HCT116 (cell line): Measurements from ENCODE around the gene PRSS2. TPM values are rescaled to one million over a fixed set of nuclear protein-coding genes. Genes with fewer than 3 reads are reported as not detected.

Experiments
- ATAC-seq: fragments of 200-7000 bp; cut with Tn5 transposase; 2 replicates; pipeline ENCODE4 v1.9.1; 2020; ENCODE audit warnings: mild to moderate bottlenecking, moderate library complexity
- BruUV-seq: library from RNA; stranded (reverse); fragments of 400-500 nt; replicated peaks from 2 replicates; lab custom pipeline; 2021; lab: Mats Ljungman, UMichigan
- CTCF ChIA-PET: fragments of 300-600 bp; sonication (Branson Sonifier 250); formaldehyde crosslinking; loops from one replicate; lab custom pipeline; 2021; ENCODE audit warnings: antibody characterized with exemption; lab: Charles Lee
- POLR2A ChIA-PET: fragments of 300-600, 350-600 bp; sonication (Branson Sonifier 250); formaldehyde crosslinking; loops from one replicate; lab custom pipeline; 2021; ENCODE audit warnings: antibody characterized with exemption; lab: Charles Lee
- RAD21 ChIA-PET, 2 experiments: fragments of 300-600 bp; sonication (Branson Sonifier 250); formaldehyde crosslinking; loops; one replicate each; lab custom pipeline; 2023; ENCODE audit warnings: low total read pairs in 2 of 2; ENCODE audit not compliant: uncharacterized antibody in 2 of 2, unreplicated experiment in 2 of 2, low non-redundant PET in 1 of 2; lab: Charles Lee
- DNase-seq: peaks from one replicate; pipeline ENCODE4 v3.0.0-alpha.2; 2010; ENCODE audit warnings: low read depth, low spot score
- H2AFZ ChIP-seq: fragments of 200-600 bp; shearing (Covaris generic), sonication (generic); 2 replicates; pipeline ENCODE4 v1.6.1; 2017; ENCODE audit warnings: low read depth, mixed run types, mixed read lengths, antibody characterized with exemption, low read length; ENCODE audit not compliant: poor library complexity, severe bottlenecking
- H3K27ac ChIP-seq: 2 replicates; pipeline ENCODE4 v1.5.1; 2012; ENCODE audit warnings: low read depth, low read length
- H3K27me3 ChIP-seq: fragments of 200-600 bp; sonication (generic); 2 replicates; pipeline ENCODE4 v1.6.1; 2016; ENCODE audit warnings: mixed run types, low read length, mixed read lengths; ENCODE audit not compliant: insufficient read depth
- H3K36me3 ChIP-seq, 2 experiments: fragments of 200-500 bp in 1 of 2; fragments of 200-600 bp in 1 of 2; sonication (Bioruptor generic) in 1 of 2; sonication (generic) in 1 of 2; 2 replicates each; pipeline versions ENCODE4 v1.5.1 to v1.6.1; 2014 to 2016; ENCODE audit warnings: low read length in 2 of 2, inconsistent platforms in 1 of 2, mixed read lengths in 1 of 2, mixed run types in 1 of 2; ENCODE audit not compliant: insufficient read depth in 2 of 2, control insufficient read depth in 1 of 2
- H3K4me1 ChIP-seq, 2 experiments: fragments of 200-600 bp in 1 of 2; sonication (generic) in 1 of 2; 2 replicates each; pipeline versions ENCODE4 v1.5.1 to v1.6.1; 2012 to 2017; ENCODE audit warnings: low read length in 2 of 2, inconsistent platforms in 1 of 2, mild to moderate bottlenecking in 1 of 2, mixed read lengths in 1 of 2, mixed run types in 1 of 2, moderate library complexity in 1 of 2; ENCODE audit not compliant: insufficient read depth in 2 of 2, control insufficient read depth in 1 of 2
- H3K4me2 ChIP-seq: fragments of 200-600 bp; sonication (generic); 2 replicates; pipeline ENCODE4 v1.6.1; 2017; ENCODE audit warnings: mixed run types, low read length, mixed read lengths
- H3K4me3 ChIP-seq, 2 experiments: fragments of 200-600 bp in 1 of 2; sonication (generic) in 1 of 2; replicated peaks in 1 of 2; 2 replicates each; pipeline ENCODE4 v1.5.1; 2011 to 2016; ENCODE audit warnings: low read length in 2 of 2, control low read depth in 1 of 2, low read depth in 1 of 2, mild to moderate bottlenecking in 1 of 2, mixed read lengths in 1 of 2, mixed run types in 1 of 2
- H3K79me2 ChIP-seq: fragments of 200-600 bp; sonication (generic); 2 replicates; pipeline ENCODE4 v1.6.1; 2017; ENCODE audit warnings: mild to moderate bottlenecking, mixed run types, low read length, moderate library complexity, mixed read lengths; ENCODE audit not compliant: insufficient read depth
- H3K9ac ChIP-seq: fragments of 200-600 bp; sonication (generic); 2 replicates; pipeline ENCODE4 v1.6.1; 2016; ENCODE audit warnings: low read length, mixed read lengths
- H3K9me2 ChIP-seq: fragments of 200-600 bp; sonication (generic), shearing (Covaris generic); 2 replicates; pipeline ENCODE4 v1.6.1; 2017; ENCODE audit warnings: mixed run types, mild to moderate bottlenecking, moderate library complexity; ENCODE audit not compliant: insufficient read depth
- H3K9me3 ChIP-seq, 2 experiments: fragments of 200-500 bp in 1 of 2; fragments of 200-600 bp in 1 of 2; sonication (Bioruptor generic) in 1 of 2; sonication (generic) in 1 of 2; 2 replicates each; pipeline ENCODE4 v1.6.1; 2014 to 2017; ENCODE audit warnings: low read length in 2 of 2, mixed read lengths in 2 of 2, inconsistent platforms in 1 of 2, low read depth in 1 of 2, mild to moderate bottlenecking in 1 of 2, mixed run types in 1 of 2, moderate library complexity in 1 of 2; ENCODE audit not compliant: control insufficient read depth in 1 of 2, insufficient read depth in 1 of 2
- H4K20me1 ChIP-seq: fragments of 200-600 bp; sonication (generic), shearing (Covaris generic); 2 replicates; pipeline ENCODE4 v1.6.1; 2017; ENCODE audit warnings: mixed run types, mild to moderate bottlenecking, moderate library complexity; ENCODE audit not compliant: insufficient read depth
- EZH2phosphoT487 ChIP-seq: fragments of 200-600 bp; IDR thresholded peaks from 2 replicates; pipeline ENCODE4 v1.6.1; 2018; ENCODE audit warnings: antibody characterized with exemption, borderline replicate concordance
- JUND ChIP-seq: IDR thresholded peaks from 2 replicates; pipeline ENCODE4 v1.6.1; 2012
- POLR2AphosphoS5 ChIP-seq: IDR thresholded peaks from 2 replicates; pipeline ENCODE4 v1.6.1; 2011; ENCODE audit warnings: mild to moderate bottlenecking, low read depth, low read length, moderate library complexity
- SP1 ChIP-seq: IDR thresholded peaks from 2 replicates; pipeline ENCODE4 v1.6.1; 2012; ENCODE audit warnings: low read depth
- SRF ChIP-seq: IDR thresholded peaks from 2 replicates; pipeline ENCODE4 v1.6.1; 2012; ENCODE audit warnings: low read depth
- TCF7L2 ChIP-seq: IDR thresholded peaks from 2 replicates; pipeline ENCODE4 v1.7.0; 2011; ENCODE audit warnings: borderline replicate concordance, inconsistent platforms; ENCODE audit not compliant: insufficient read depth, insufficient read length; ENCODE audit errors: extremely low read depth
- YY1 ChIP-seq: IDR thresholded peaks from 2 replicates; pipeline ENCODE4 v1.6.1; 2011; ENCODE audit warnings: low read length, low read depth, moderate library complexity, mild to moderate bottlenecking; ENCODE audit not compliant: insufficient replicate concordance; ENCODE audit errors: extremely low read depth
- intact Hi-C: fragments of 100-400 bp; cut with micrococcal nuclease; formaldehyde crosslinking; loops from 2 replicates; pipeline ENCODE4 v1.10.0; 2022
- total RNA-seq: library from RNA; stranded (reverse); gene quantifications from one replicate; pipeline ENCODE4 v1.2.1, GENCODE V29; 2021; ENCODE audit not compliant: unreplicated experiment
- TF ChIP-seq, protein P1 (sequence below), 3 experiments: fragments of 200-600 bp in 1 of 3; sonication (generic) in 1 of 3; IDR thresholded peaks in 2 of 3; conservative IDR thresholded peaks in 1 of 3; 2 replicates each; pipeline ENCODE4 v1.5.1; 2012 to 2017; ENCODE audit warnings: low read depth in 2 of 3, low read length in 2 of 3, antibody characterized with exemption in 1 of 3, borderline replicate concordance in 1 of 3, control low read depth in 1 of 3, mild to moderate bottlenecking in 1 of 3, mixed read lengths in 1 of 3, mixed run types in 1 of 3, moderate library complexity in 1 of 3; ENCODE audit not compliant: insufficient read depth in 1 of 3
- TF ChIP-seq, protein P2 (sequence below): IDR thresholded peaks from 2 replicates; pipeline ENCODE4 v1.6.1; 2012

PRSS2 gene
- total RNA-seq, 1 experiment from 2014 or later = 36.8 TPM

DNA sequence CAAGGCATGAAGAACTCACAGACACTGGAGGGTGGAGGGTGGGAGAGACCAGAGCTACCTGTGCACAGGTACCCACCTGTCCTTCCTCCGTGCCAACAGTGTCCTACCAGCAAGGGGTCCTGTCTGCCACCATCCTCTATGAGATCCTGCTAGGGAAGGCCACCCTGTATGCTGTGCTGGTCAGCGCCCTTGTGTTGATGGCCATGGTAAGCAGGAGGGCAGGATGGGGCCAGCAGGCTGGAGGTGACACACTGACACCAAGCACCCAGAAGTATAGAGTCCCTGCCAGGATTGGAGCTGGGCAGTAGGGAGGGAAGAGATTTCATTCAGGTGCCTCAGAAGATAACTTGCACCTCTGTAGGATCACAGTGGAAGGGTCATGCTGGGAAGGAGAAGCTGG, 21.8 kb downstream of the PRSS2 start:
- Histone ChIP-seq H3K27ac (no peak overlapping the region), H4K20me1 (no peaks in the 10 kb centered on the region), H3K27me3 (no peaks in the 10 kb centered on the region), H3K9ac (no peak overlapping the region), H3K9me3 (no peaks in the 10 kb centered on the region), H2AFZ (no peak overlapping the region), H3K9me2 (no peaks in the 10 kb centered on the region), H3K36me3 (no peaks in the 10 kb centered on the region), H3K79me2 (no peaks in the 10 kb centered on the region), H3K4me3 (no peak overlapping the region), H3K4me1 (no peaks in the 10 kb centered on the region), H3K4me2 (no peak overlapping the region)
- TF ChIP-seq EZH2phosphoT487 (no peak), POLR2AphosphoS5 (no peak), SRF (no peak), YY1 (no peak), TCF7L2 (no peak), SP1 (no peak), JUND (no peak)
- TF ChIP-seq, protein P1, sequence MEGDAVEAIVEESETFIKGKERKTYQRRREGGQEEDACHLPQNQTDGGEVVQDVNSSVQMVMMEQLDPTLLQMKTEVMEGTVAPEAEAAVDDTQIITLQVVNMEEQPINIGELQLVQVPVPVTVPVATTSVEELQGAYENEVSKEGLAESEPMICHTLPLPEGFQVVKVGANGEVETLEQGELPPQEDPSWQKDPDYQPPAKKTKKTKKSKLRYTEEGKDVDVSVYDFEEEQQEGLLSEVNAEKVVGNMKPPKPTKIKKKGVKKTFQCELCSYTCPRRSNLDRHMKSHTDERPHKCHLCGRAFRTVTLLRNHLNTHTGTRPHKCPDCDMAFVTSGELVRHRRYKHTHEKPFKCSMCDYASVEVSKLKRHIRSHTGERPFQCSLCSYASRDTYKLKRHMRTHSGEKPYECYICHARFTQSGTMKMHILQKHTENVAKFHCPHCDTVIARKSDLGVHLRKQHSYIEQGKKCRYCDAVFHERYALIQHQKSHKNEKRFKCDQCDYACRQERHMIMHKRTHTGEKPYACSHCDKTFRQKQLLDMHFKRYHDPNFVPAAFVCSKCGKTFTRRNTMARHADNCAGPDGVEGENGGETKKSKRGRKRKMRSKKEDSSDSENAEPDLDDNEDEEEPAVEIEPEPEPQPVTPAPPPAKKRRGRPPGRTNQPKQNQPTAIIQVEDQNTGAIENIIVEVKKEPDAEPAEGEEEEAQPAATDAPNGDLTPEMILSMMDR (IDR thresholded peaks at IDR 0.05 in 2 of 3, conservative IDR thresholded peaks at IDR 0.05 in 1 of 3; ENCODE audit: borderline replicate concordance in 1 of 3, insufficient read depth in 1 of 3, low read depth in 2 of 3, low read length in 2 of 3) = no peak
- TF ChIP-seq, protein P2, sequence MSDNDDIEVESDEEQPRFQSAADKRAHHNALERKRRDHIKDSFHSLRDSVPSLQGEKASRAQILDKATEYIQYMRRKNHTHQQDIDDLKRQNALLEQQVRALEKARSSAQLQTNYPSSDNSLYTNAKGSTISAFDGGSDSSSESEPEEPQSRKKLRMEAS = no peak
- DNase-seq (no peak), ATAC-seq (no peak)
- RAD21 ChIA-PET = no interaction called here
- POLR2A ChIA-PET = no interaction called here
- intact Hi-C loops = no loop called here
- CTCF ChIA-PET = interaction anchor here (0.7 to 1.8 kb wide), 3 partner anchors 9 to 189 kb away, joined by 3 to 8 read pairs (median 3); no protein-coding TSS in a partner anchor
- no TSS peak for BruUV-seq
